HEK293T (cell line): ENCODE measurements around the gene BNC1.

Experiments used
- CTCF ChIA-PET: fragments of 350-600 bp; formaldehyde crosslinking; extraction: SDS; loops from one replicate; lab custom pipeline; 2021; ENCODE audit warnings: antibody characterized with exemption, inconsistent platforms; lab: Yijun Ruan, JAX
- POLR2A ChIA-PET: fragments of 350-600 bp; formaldehyde crosslinking; extraction: SDS; loops from one replicate; lab custom pipeline; 2020; ENCODE audit warnings: antibody characterized with exemption, inconsistent platforms; lab: Yijun Ruan, JAX
- DNase-seq: peaks from one replicate; pipeline ENCODE4 v3.0.0; 2012; ENCODE audit warnings: mixed read lengths; ENCODE audit errors: extremely low spot score
- ARNT ChIP-seq: fragments of 450-650 bp; IDR thresholded peaks from 2 replicates; pipeline ENCODE4 v1.6.1; 2017; ENCODE audit warnings: mild to moderate bottlenecking
- BHLHE40 ChIP-seq: fragments of 450-650 bp; IDR thresholded peaks from 2 replicates; pipeline ENCODE4 v1.6.1; 2016; ENCODE audit warnings: mild to moderate bottlenecking, moderate library complexity, borderline replicate concordance
- CTBP1 ChIP-seq: fragments of 450-650 bp; IDR thresholded peaks from 2 replicates; pipeline ENCODE4 v1.6.1; 2016; ENCODE audit warnings: borderline replicate concordance
- ELF4 ChIP-seq: fragments of 450-650 bp; IDR thresholded peaks from 2 replicates; pipeline ENCODE4 v1.6.1; 2017; ENCODE audit warnings: antibody characterized with exemption
- FOXA1 ChIP-seq: fragments of 450-650 bp; IDR thresholded peaks from 2 replicates; pipeline ENCODE4 v1.6.1; 2016; ENCODE audit warnings: mild to moderate bottlenecking
- FOXK2 ChIP-seq: fragments of 450-650 bp; IDR thresholded peaks from 2 replicates; pipeline ENCODE4 v1.6.1; 2016; ENCODE audit warnings: mild to moderate bottlenecking
- FOXM1 ChIP-seq: fragments of 450-650 bp; IDR thresholded peaks from 2 replicates; pipeline ENCODE4 v1.6.1; 2017; ENCODE audit warnings: mild to moderate bottlenecking, borderline replicate concordance
- HDGF ChIP-seq: fragments of 450-650 bp; IDR thresholded peaks from 2 replicates; pipeline ENCODE4 v1.6.1; 2017; ENCODE audit warnings: antibody characterized with exemption, borderline replicate concordance
- L3MBTL2 ChIP-seq: fragments of 450-650 bp; conservative IDR thresholded peaks from 2 replicates; pipeline ENCODE4 v1.6.1; 2016; ENCODE audit warnings: mild to moderate bottlenecking
- LEF1 ChIP-seq: fragments of 450-650 bp; IDR thresholded peaks from 2 replicates; pipeline ENCODE4 v1.6.1; 2017; ENCODE audit warnings: mild to moderate bottlenecking, borderline replicate concordance
- NFRKB ChIP-seq: fragments of 450-650 bp; IDR thresholded peaks from 2 replicates; pipeline ENCODE4 v1.6.1; 2016; ENCODE audit warnings: mild to moderate bottlenecking, moderate library complexity
- SP1 ChIP-seq: fragments of 450-650 bp; IDR thresholded peaks from 2 replicates; pipeline ENCODE4 v1.6.1; 2017
- SUZ12 ChIP-seq: fragments of 450-650 bp; IDR thresholded peaks from 2 replicates; pipeline ENCODE4 v1.6.1; 2016; ENCODE audit warnings: mild to moderate bottlenecking
- TARDBP ChIP-seq: fragments of 450-650 bp; IDR thresholded peaks from 2 replicates; pipeline ENCODE4 v1.6.1; 2016
- ZNF384 ChIP-seq: fragments of 450-650 bp; IDR thresholded peaks from 2 replicates; pipeline ENCODE4 v1.6.1; 2016
- TF ChIP-seq, protein P1 (sequence below): fragments of 450-650 bp; IDR thresholded peaks from 2 replicates; pipeline ENCODE4 v1.6.1; 2016

BNC1 gene

DNA sequence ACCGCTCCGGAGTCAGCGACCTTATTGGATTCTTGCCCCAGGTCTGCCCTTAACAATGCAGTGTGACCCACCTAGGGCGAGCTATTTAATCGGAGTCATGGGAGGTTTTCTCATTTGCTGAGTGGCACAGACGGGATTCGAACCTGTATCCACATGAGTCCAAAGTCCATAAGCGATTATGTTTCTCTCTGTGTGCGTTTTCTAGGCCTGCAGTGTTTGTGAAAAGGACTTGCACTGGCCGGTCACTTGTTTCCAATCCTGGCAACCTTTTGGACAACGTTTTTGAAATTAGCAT is 76.2 kb downstream of the BNC1 start:
- ChIA-PET CTCF (interaction anchor here (1.0 to 1.2 kb wide), 2 partner anchors 10 to 40 kb away, joined by 3 to 4 read pairs; no protein-coding TSS in a partner anchor), POLR2A (interaction anchor here (0.7 to 1.3 kb wide), 7 partner anchors 17 to 198 kb away, joined by 3 to 7 read pairs (median 4); partner anchors contain the start of gene BTBD1)
- no peak for DNase-seq
- TF ChIP-seq, protein P1, sequence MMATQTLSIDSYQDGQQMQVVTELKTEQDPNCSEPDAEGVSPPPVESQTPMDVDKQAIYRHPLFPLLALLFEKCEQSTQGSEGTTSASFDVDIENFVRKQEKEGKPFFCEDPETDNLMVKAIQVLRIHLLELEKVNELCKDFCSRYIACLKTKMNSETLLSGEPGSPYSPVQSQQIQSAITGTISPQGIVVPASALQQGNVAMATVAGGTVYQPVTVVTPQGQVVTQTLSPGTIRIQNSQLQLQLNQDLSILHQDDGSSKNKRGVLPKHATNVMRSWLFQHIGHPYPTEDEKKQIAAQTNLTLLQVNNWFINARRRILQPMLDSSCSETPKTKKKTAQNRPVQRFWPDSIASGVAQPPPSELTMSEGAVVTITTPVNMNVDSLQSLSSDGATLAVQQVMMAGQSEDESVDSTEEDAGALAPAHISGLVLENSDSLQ = no peak
- TF ChIP-seq FOXA1 (no peak), L3MBTL2 (no peak), FOXM1 (no peak), TARDBP (no peak), ARNT (no peak), FOXK2 (no peak), HDGF (no peak), ELF4 (no peak), SUZ12 (no peak), CTBP1 (no peak), SP1 (no peak), NFRKB (no peak), LEF1 (no peak), BHLHE40 (no peak), ZNF384 (no peak)

DNA sequence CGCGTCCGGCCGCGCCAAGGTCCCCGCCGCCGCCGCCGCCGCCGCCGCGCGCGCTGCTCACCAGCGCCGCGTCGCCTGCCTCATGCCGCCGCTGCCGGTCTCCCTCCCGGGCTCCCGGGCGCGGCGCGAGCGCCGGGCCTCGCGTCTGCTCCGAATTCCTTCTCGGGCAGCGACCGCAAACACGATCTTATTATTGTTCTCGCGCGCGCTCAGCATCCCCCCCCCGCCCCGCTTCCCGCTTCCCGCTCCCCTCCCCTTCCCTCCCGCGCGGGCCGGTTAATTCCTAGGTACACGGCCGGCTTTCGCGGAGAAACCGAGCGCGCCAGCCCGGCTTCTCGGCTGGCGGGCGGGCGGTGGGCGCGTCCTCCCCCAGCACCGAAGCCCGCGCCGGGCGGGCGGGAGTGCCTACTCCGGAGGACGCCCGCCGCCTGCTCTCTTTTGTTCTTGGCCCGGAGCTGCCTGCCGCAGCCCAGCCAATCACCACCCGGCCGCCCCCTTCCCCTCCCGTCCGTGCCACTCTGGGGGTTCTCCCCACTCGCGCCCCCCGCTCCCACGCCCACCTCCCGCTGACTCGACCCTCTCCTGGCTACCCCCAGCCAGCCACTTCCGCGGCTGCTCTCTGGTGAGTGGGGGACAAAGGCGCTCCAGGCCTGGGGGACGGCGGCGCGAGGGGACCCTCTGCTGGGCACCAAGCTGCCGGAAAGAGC is 76.7 kb downstream of the BNC1 start, which contains the start of gene HDGFL3:
TSS of gene HDGFL3 (minus strand) at position 164 of the 707 bp plus-strand sequence. CDS start 409 bp downstream, outside the sequence.
- POLR2A ChIA-PET = interaction anchor here (0.7 to 1.3 kb wide), 7 partner anchors 18 to 197 kb away, joined by 3 to 7 read pairs (median 4); partner anchors contain the start of gene BTBD1
- CTCF ChIA-PET = interaction anchor here (1.0 to 1.2 kb wide), 2 partner anchors 10 to 40 kb away, joined by 3 to 4 read pairs; no protein-coding TSS in a partner anchor
- TF ChIP-seq FOXM1 (peak; percentile 77; the same call in 1 of the 2 replicates), ZNF384 (no peak)

DNA sequence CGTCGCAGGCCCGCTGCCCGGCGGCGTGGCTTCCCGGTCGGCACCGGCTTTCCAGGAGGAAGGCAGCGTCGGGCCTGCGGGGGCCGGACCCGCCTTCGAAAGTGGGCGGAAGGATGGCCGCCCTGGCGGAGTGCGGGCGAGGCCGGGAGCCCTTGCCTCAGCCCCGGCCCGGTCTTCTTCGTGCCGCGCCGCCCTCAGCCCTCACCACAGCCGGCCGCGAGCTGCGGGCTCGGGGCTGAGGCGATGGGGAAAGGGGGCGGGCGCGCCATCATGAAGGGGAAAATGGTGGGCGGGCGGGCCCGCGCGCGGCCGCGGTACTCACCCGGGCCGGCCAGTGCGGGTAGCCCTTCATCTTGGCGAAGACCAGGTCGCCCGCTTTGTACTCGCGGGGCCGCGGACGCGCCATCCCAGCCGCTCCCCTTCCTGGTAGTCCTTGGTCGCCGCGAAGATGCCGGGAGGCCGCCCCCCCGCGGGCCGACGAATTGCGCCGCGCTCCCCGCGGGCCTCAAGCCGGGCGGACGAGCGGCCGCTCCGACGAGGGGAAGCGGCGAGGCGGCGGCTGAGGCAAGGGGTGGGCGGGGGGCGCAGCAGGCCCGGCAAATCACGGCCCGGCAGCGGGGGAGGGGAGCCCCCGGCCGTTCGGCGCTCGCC is 77.3 kb downstream of the BNC1 start:
- POLR2A ChIA-PET = interaction anchor here (1.2 to 2.7 kb wide), 2 partner anchors 98 to 196 kb away, joined by 4 to 15 read pairs; partner anchors contain the start of gene C15orf40
- DNase-seq = peak; percentile 67
- TF ChIP-seq L3MBTL2 (no peak), HDGF (no peak), ZNF384 (no peak), FOXA1 (no peak), FOXM1 (no peak), ARNT (no peak), NFRKB (no peak), SP1 (no peak), ELF4 (no peak), CTBP1 (no peak), SUZ12 (no peak), TARDBP (no peak), FOXK2 (no peak)
- TF ChIP-seq, protein P1 = no peak
- CTCF ChIA-PET = no interaction called here

More for the DNA sequence above, 76.7 kb downstream of the BNC1 start, which contains the start of gene HDGFL3:
- DNase-seq = peak; percentile 71

DNA sequence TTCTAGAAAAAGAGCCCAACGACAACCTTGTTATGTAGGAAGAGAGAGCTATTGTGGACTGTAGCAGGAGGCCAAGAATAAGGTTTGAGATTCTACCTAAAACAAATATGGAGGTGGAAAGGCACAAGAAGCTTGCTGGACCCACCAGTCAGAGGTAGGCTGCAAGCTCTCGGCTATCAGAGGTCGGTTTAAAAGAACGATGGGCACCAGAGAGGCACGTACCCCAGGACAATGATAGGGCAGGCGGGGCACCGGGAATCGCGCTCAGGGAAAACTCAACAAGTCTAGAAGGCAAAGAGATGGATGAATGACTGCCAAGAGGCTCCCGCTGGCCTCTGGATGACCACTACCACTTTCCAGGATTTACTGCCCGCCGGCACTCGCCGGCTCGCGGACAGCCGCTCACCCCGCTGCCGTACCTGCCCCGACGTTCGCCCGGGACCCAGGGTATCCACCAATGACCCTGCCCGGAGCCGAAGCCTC is 77.9 kb downstream of the BNC1 start:
- TF ChIP-seq, protein P1 = no peak
- ChIA-PET POLR2A (interaction anchor here (0.8 to 2.7 kb wide), 2 partner anchors 9 to 195 kb away, joined by 3 to 15 read pairs; partner anchors contain the start of gene C15orf40), CTCF (no interaction called here)
- DNase-seq = no peak
